Osteoblast (primary cell): ENCODE data around the gene CAMTA1. TPM values are rescaled to one million over a fixed set of nuclear protein-coding genes. Genes with fewer than 3 reads are reported as not detected.

Source experiments
- DNase-seq: peaks from one replicate; pipeline ENCODE4 v3.0.0; 2011; ENCODE audit warnings: low spot score, mixed read lengths; ENCODE audit not compliant: insufficient read length; ENCODE audit errors: missing footprints
- H2AFZ ChIP-seq: 2 replicates; pipeline ENCODE4 v1.6.0; 2011; ENCODE audit warnings: mild to moderate bottlenecking, low read length
- H3K27ac ChIP-seq: 2 replicates; pipeline ENCODE4 v1.5.1; 2011; ENCODE audit warnings: mild to moderate bottlenecking, low read depth, low read length, moderate library complexity
- H3K27me3 ChIP-seq: 2 replicates; pipeline ENCODE4 v1.6.0; 2012; ENCODE audit warnings: mild to moderate bottlenecking, control low read depth, inconsistent platforms, low read length, moderate library complexity; ENCODE audit not compliant: insufficient read depth
- H3K36me3 ChIP-seq: 2 replicates; pipeline ENCODE4 v1.5.1; 2011; ENCODE audit warnings: mild to moderate bottlenecking, low read length, control low read depth, moderate library complexity; ENCODE audit not compliant: insufficient read depth
- H3K4me1 ChIP-seq: 2 replicates; pipeline ENCODE4 v1.5.1; 2011; ENCODE audit warnings: mild to moderate bottlenecking, low read length, control low read depth, moderate library complexity; ENCODE audit not compliant: insufficient read depth
- H3K4me2 ChIP-seq: 2 replicates; pipeline ENCODE4 v1.6.0; 2011; ENCODE audit warnings: mild to moderate bottlenecking, low read length; ENCODE audit not compliant: insufficient read depth
- H3K4me3 ChIP-seq: fragments of 200-600 bp; sonication (generic); 3 replicates; pipeline ENCODE4 v1.5.1; 2012; ENCODE audit warnings: mild to moderate bottlenecking, low read length, inconsistent platforms; ENCODE audit not compliant: insufficient read depth
- H3K79me2 ChIP-seq: 2 replicates; pipeline ENCODE4 v1.6.0; 2012; ENCODE audit warnings: mild to moderate bottlenecking, low read length, control low read depth, inconsistent platforms; ENCODE audit not compliant: insufficient read depth
- H3K9me3 ChIP-seq: 2 replicates; pipeline ENCODE4 v1.5.1; 2011; ENCODE audit warnings: low read depth, low read length, control low read depth
- H4K20me1 ChIP-seq: 2 replicates; pipeline ENCODE4 v1.6.0; 2012; ENCODE audit warnings: mild to moderate bottlenecking, low read length, control low read depth; ENCODE audit not compliant: insufficient read depth
- total RNA-seq: library from RNA; depleted of rRNA; stranded (reverse); fragments of >200 nt; gene quantifications from 2 replicates; pipeline ENCODE4 v1.2.3, GENCODE V29; 2012
- TF ChIP-seq, protein P1 (sequence below): IDR thresholded peaks from 2 replicates; pipeline ENCODE4 v1.5.1; 2011; ENCODE audit warnings: mild to moderate bottlenecking, low read depth, low read length, moderate library complexity; ENCODE audit errors: extremely low read depth

CAMTA1 gene
- total RNA-seq, 1 donor = 47.4 TPM

DNA sequence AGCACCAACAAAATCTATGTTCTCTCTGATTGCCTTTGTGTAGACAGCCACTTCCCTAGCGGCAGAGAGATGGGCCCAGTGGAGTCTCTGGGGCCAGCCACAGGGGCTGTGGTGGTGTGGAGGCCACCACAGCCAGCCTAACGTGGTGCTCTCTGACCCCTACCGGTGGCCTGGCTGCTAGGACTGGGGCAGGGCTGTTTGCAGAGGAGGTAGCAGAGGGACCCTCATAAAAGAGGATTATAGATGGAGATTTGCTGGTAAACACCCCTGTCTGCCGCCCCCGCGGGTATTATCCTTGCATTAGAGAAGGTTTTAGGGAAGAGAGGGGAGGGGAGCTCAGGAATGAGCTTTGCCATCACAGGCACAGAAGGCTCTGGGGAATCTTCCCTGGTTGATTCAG is 675.6 kb downstream of the CAMTA1 start:
- Histone ChIP-seq H3K79me2 (no peaks in the 10 kb centered on the region), H3K9me3 (no peaks in the 10 kb centered on the region), H3K4me1 (no peaks in the 10 kb centered on the region), H3K36me3 (no peaks in the 10 kb centered on the region), H3K27me3 (no peaks in the 10 kb centered on the region), H2AFZ (no peak overlapping the region), H3K27ac (no peak overlapping the region), H3K4me2 (no peak overlapping the region), H4K20me1 (no peaks in the 10 kb centered on the region), H3K4me3 (no peak overlapping the region)
- no peak for DNase-seq
- TF ChIP-seq, protein P1, sequence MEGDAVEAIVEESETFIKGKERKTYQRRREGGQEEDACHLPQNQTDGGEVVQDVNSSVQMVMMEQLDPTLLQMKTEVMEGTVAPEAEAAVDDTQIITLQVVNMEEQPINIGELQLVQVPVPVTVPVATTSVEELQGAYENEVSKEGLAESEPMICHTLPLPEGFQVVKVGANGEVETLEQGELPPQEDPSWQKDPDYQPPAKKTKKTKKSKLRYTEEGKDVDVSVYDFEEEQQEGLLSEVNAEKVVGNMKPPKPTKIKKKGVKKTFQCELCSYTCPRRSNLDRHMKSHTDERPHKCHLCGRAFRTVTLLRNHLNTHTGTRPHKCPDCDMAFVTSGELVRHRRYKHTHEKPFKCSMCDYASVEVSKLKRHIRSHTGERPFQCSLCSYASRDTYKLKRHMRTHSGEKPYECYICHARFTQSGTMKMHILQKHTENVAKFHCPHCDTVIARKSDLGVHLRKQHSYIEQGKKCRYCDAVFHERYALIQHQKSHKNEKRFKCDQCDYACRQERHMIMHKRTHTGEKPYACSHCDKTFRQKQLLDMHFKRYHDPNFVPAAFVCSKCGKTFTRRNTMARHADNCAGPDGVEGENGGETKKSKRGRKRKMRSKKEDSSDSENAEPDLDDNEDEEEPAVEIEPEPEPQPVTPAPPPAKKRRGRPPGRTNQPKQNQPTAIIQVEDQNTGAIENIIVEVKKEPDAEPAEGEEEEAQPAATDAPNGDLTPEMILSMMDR = no peak

DNA sequence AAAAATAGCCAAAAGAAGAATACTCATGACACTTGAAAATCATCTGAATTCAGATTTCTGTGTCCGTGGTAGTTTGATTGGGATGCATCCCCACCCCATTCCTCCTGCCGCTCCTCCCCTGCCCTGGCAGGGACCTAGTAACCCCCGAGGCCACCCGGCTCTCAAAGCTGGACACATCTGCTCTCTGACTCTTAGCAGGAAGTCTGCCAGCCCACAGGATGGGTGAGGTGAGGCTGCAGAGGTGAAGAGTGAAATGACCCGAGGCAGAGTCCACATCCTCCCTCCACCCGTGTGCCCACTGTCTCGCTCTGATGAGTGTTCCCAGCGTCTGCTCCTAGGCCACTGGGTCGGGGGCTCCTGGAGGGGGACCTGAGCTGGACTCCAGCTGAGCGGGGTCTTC is 677.4 kb downstream of the CAMTA1 start:
- Histone ChIP-seq H3K36me3 (no peaks in the 10 kb centered on the region), H4K20me1 (no peaks in the 10 kb centered on the region), H3K4me2 (no peak overlapping the region), H3K27me3 (no peaks in the 10 kb centered on the region), H3K27ac (no peak overlapping the region), H2AFZ (no peak overlapping the region), H3K79me2 (no peaks in the 10 kb centered on the region), H3K4me1 (no peaks in the 10 kb centered on the region), H3K4me3 (no peak overlapping the region), H3K9me3 (no peaks in the 10 kb centered on the region)
- TF ChIP-seq, protein P1 = no peak
- no peak for DNase-seq

DNA sequence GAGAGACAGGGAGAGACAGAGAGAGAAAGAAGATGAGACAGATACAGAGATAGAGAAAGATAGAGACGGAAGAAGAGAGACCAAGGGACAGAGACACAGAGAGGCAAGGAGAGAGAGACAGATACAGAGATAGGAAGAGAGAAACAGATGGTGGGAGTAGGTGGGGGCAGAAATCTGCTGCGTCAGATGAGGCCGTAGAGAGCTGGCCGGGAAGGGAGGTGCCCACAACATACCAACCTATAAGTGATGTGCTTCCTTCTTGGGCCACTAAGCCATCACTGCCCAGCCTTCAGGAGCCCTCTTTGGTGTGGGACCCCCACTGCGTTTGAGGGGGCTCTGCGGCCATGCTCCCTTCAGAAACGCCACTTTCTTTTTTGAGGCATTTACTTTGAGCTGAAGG is 678.3 kb downstream of the CAMTA1 start:
- Histone ChIP-seq H3K9me3 (no peaks in the 10 kb centered on the region), H3K27ac (no peak overlapping the region), H2AFZ (no peak overlapping the region), H3K4me1 (no peaks in the 10 kb centered on the region), H4K20me1 (no peaks in the 10 kb centered on the region), H3K27me3 (no peaks in the 10 kb centered on the region), H3K79me2 (no peaks in the 10 kb centered on the region), H3K4me3 (no peak overlapping the region), H3K36me3 (no peaks in the 10 kb centered on the region), H3K4me2 (no peak overlapping the region)
- TF ChIP-seq, protein P1 = no peak
- no peak for DNase-seq

DNA sequence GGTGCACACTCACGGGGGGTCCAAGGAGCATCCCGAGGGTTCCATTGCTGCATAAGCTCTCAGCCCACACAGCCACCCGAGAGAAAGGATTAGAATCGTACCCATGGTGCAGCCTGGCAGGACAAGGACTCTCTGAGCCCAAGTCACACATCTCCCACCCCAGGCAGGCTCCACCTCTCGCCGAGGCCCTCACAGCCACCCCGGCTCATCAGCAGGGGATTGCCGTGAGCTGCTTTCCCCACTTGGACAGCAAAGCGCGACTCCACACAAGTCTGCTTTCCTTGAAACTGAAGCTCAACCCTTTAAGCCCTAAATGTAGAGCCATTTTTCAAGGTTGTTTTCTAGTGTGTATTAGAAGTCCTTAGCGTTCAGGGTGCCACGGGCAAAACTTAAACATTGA is 679.5 kb downstream of the CAMTA1 start:
- H3K4me3 ChIP-seq = no peak overlapping the region
- H4K20me1 ChIP-seq = no peaks in the 10 kb centered on the region

More for the DNA sequence above, 679.5 kb downstream of the CAMTA1 start:
- no peak overlapping the region for H3K4me2 ChIP-seq
- TF ChIP-seq, protein P1 = no peak
- no peaks in the 10 kb centered on the region for H3K9me3 ChIP-seq
- peaks cover 12% of the 10 kb centered on the region for H3K4me1 ChIP-seq
- H3K36me3 ChIP-seq = no peaks in the 10 kb centered on the region
- no peaks in the 10 kb centered on the region for H3K79me2 ChIP-seq
- no peak for DNase-seq
- no peaks in the 10 kb centered on the region for H3K27me3 ChIP-seq
- no peak overlapping the region for H2AFZ ChIP-seq
- no peak overlapping the region for H3K27ac ChIP-seq
